Endothelial cell (in vitro differentiated cells): ENCODE results near the gene MRPS7. TPM values are rescaled to one million over a fixed set of nuclear protein-coding genes. Genes with fewer than 3 reads are reported as not detected.

Source experiments
- DNase-seq: peaks from one replicate; pipeline ENCODE4 v3.0.0; 2021; ENCODE audit warnings: low spot score
- H3K27ac Mint-ChIP-seq: one replicate; pipeline ENCODE4 v1.8.0; 2021; ENCODE audit warnings: mixed read lengths, inconsistent platforms; ENCODE audit not compliant: unreplicated experiment
- H3K27me3 Mint-ChIP-seq: one replicate; pipeline ENCODE4 v1.8.0; 2021; ENCODE audit warnings: mild to moderate bottlenecking, moderate library complexity, mixed read lengths, inconsistent platforms; ENCODE audit not compliant: unreplicated experiment
- H3K36me3 Mint-ChIP-seq: one replicate; pipeline ENCODE4 v1.8.0; 2021; ENCODE audit warnings: mild to moderate bottlenecking, low read depth, mixed read lengths, inconsistent platforms; ENCODE audit not compliant: unreplicated experiment
- H3K4me1 Mint-ChIP-seq: one replicate; pipeline ENCODE4 v1.8.0; 2021; ENCODE audit warnings: mild to moderate bottlenecking, mixed read lengths, inconsistent platforms; ENCODE audit not compliant: unreplicated experiment
- H3K4me3 Mint-ChIP-seq: one replicate; pipeline ENCODE4 v1.8.0; 2021; ENCODE audit warnings: mild to moderate bottlenecking, mixed read lengths, inconsistent platforms; ENCODE audit not compliant: unreplicated experiment
- H3K9me3 Mint-ChIP-seq: one replicate; pipeline ENCODE4 v1.8.0; 2021; ENCODE audit warnings: mixed read lengths, inconsistent platforms; ENCODE audit not compliant: unreplicated experiment
- long read RNA-seq: library from polyadenylated mRNA; unstranded; transcript quantifications from one replicate; pipeline ENCODE4 v2.0.0, GENCODE V29; 2020; ENCODE audit not compliant: unreplicated experiment
- total RNA-seq: library from RNA; stranded (reverse); fragmentation: NEBNext Ultra II Directional; extraction: Animal tissue kit (Norgen Biotek cat#: 25700); gene quantifications from one replicate; pipeline ENCODE4 v1.2.1, GENCODE V29; 2021; ENCODE audit not compliant: unreplicated experiment
- TF ChIP-seq, protein P1 (sequence below): fragments of 200-600 bp; sonication (generic); IDR thresholded peaks from one replicate; pipeline ENCODE4 v1.5.0; 2021; ENCODE audit warnings: antibody characterized with exemption; ENCODE audit not compliant: unreplicated experiment

Gene MRPS7
- 63.4 TPM for total RNA-seq
- long read RNA-seq, transcript MRPS7-201 (5 exons, 1,406 nt) = major isoform, 130 of 142 reads
- long read RNA-seq, transcript MRPS7-203 (4 exons, 1,638 nt) = minor isoform, 6 of 142 reads
- long read RNA-seq, partial matches to known transcripts = 0 of 142 reads
- long read RNA-seq, other reads (novel, unspliced or antisense) = 6 of 142 reads

DNA sequence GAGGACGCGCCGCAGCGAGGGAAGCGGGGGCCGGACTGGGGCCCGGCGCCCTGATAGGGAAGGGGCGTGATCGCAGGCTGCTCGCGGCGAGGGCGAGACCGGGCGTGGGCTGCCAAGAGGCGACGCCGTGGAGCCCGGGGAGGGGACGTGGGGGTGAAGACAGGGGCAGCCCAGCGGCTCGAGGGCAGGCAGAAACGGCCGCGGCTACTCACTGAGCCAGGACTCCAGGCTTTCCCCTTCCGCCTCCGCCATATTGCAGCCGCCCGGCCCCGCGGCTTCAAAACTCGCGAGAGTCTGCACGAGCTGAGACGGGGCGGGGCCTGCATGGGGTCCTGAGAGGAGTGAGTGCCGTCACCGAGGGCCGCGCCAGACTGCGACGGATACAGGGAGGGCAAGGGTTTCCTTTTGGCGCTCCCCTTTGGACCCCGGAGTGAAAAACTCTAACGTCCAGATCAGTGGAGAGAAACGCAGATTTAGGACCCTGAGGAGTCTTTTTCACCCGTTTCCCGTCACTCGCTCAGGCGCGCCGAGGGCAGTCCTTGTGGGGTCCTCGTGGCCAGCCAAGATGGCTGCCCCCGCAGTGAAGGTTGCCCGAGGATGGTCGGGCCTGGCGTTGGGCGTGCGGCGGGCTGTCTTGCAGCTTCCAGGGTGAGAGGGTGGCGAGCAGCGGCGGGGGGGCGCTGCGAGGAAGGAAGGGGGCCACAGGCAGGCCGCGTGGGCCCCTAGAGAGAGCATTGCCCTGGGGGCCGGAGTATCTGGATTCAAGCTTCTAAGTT lies at the start of gene MRPS7, which contains the start of gene GGA3:
TSS of gene MRPS7 (plus strand) at position 544 of the 776 bp plus-strand sequence. CDS start at position 566, 22 bp downstream.
TSS of gene GGA3 (minus strand) at position 271 of the 776 bp plus-strand sequence. CDS start at position 252, 19 bp downstream.
- TF ChIP-seq, protein P1, sequence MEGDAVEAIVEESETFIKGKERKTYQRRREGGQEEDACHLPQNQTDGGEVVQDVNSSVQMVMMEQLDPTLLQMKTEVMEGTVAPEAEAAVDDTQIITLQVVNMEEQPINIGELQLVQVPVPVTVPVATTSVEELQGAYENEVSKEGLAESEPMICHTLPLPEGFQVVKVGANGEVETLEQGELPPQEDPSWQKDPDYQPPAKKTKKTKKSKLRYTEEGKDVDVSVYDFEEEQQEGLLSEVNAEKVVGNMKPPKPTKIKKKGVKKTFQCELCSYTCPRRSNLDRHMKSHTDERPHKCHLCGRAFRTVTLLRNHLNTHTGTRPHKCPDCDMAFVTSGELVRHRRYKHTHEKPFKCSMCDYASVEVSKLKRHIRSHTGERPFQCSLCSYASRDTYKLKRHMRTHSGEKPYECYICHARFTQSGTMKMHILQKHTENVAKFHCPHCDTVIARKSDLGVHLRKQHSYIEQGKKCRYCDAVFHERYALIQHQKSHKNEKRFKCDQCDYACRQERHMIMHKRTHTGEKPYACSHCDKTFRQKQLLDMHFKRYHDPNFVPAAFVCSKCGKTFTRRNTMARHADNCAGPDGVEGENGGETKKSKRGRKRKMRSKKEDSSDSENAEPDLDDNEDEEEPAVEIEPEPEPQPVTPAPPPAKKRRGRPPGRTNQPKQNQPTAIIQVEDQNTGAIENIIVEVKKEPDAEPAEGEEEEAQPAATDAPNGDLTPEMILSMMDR = no peak
- H3K27ac Mint-ChIP-seq = peak within 1 kb of the TSS; percentile 99
- peak within 1 kb of the TSS; percentile 98 for H3K4me3 Mint-ChIP-seq
- DNase-seq = peak; percentile 96
- H3K9me3 Mint-ChIP-seq = no peaks in the 10 kb centered on the region
- peaks cover 56% of the 10 kb centered on the region for H3K4me1 Mint-ChIP-seq
- H3K27me3 Mint-ChIP-seq = peaks cover 15% of the 10 kb centered on the region
- peaks cover 6% of the 10 kb centered on the region for H3K36me3 Mint-ChIP-seq

DNA sequence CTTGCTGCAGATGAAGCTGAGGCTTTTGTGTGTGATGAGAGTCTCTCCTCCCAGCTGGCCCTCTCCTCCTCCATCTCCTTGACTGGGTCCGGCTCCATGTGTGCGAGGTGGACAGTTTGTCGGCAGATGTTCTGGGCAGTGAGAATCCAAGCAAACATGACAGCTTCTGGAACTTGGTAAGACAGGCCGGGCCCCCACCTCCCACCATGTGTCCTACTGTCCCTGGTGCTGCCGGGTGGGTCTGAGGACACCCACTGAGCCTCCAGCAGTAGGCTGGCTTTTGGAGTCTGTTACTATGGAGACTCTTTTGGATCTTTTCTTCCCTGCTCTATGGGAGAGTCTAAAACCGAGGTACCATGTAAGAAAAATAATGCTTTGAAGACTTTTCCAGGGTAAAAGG lies 43.5 kb upstream of the MRPS7 start:
- H3K27me3 Mint-ChIP-seq = no peaks in the 10 kb centered on the region
- peaks cover 39% of the 10 kb centered on the region for H3K36me3 Mint-ChIP-seq
- no peak overlapping the region for H3K27ac Mint-ChIP-seq
- no peaks in the 10 kb centered on the region for H3K9me3 Mint-ChIP-seq
- H3K4me1 Mint-ChIP-seq = no peaks in the 10 kb centered on the region
- H3K4me3 Mint-ChIP-seq = no peak overlapping the region
- no peak for DNase-seq
- TF ChIP-seq, protein P1 = no peak

GRCh38 chr17:75219815-75220214 lies 41.9 kb upstream of the MRPS7 start:
- TF ChIP-seq, protein P1 = no peak
- DNase-seq = no peak
- Mint-ChIP-seq H3K27ac (no peak overlapping the region), H3K36me3 (peaks cover 46% of the 10 kb centered on the region), H3K9me3 (no peaks in the 10 kb centered on the region), H3K4me1 (no peaks in the 10 kb centered on the region), H3K27me3 (no peaks in the 10 kb centered on the region), H3K4me3 (peak overlapping the region; percentile 56)

GRCh38 chr17:75225016-75225415 lies 36.7 kb upstream of the MRPS7 start:
- peak overlapping the region; percentile 73 for H3K4me3 Mint-ChIP-seq
- TF ChIP-seq, protein P1 = no peak
- peaks cover 33% of the 10 kb centered on the region for H3K36me3 Mint-ChIP-seq
- no peak for DNase-seq
- peaks cover 2% of the 10 kb centered on the region for H3K27me3 Mint-ChIP-seq
- H3K27ac Mint-ChIP-seq = no peak overlapping the region
- no peaks in the 10 kb centered on the region for H3K9me3 Mint-ChIP-seq
- peaks cover 10% of the 10 kb centered on the region for H3K4me1 Mint-ChIP-seq

- Mint-ChIP-seq H3K27ac (peak overlapping the region; percentile 94), H3K9me3 (no peaks in the 10 kb centered on the region), H3K36me3 (peaks cover 40% of the 10 kb centered on the region), H3K4me3 (no peak overlapping the region), H3K4me1 (peaks cover 10% of the 10 kb centered on the region), H3K27me3 (peaks cover 2% of the 10 kb centered on the region)
- DNase-seq = no peak
- TF ChIP-seq, protein P1 = no peak
Measured at GRCh38 chr17:75227729-75228128, 34.0 kb upstream of the MRPS7 start.
